Left ventricle myocardium inferior (tissue), 1 donor: ENCODE results near the gene LRMDA. TPM values are rescaled to one million over a fixed set of nuclear protein-coding genes. Genes with fewer than 3 reads are reported as not detected.
"Not testable (repeated sequence)": the region's sequence is repeated elsewhere in the genome, so short reads cannot be mapped to it uniquely, and the experiment has no call there.

Experiments
- DNase-seq: peaks from one replicate; pipeline ENCODE4 v3.0.0-alpha.2; 2020
- H3K27ac ChIP-seq: fragments of 200-600 bp; replicated peaks from 2 replicates; pipeline ENCODE4 v1.8.0; 2021
- H3K27me3 ChIP-seq: fragments of 200-600 bp; 2 replicates; pipeline ENCODE4 v1.8.0; 2021; ENCODE audit warnings: low read depth
- H3K36me3 ChIP-seq: fragments of 200-600 bp; 2 replicates; pipeline ENCODE4 v1.8.0; 2021
- H3K4me1 ChIP-seq: fragments of 200-600 bp; 2 replicates; pipeline ENCODE4 v1.8.0; 2021
- H3K4me3 ChIP-seq: fragments of 200-600 bp; 2 replicates; pipeline ENCODE4 v1.8.0; 2021; ENCODE audit warnings: mild to moderate bottlenecking, moderate library complexity
- H3K9me3 ChIP-seq: fragments of 200-600 bp; replicated peaks from 2 replicates; pipeline ENCODE4 v1.8.0; 2021
- intact Hi-C: fragments of 100-400 bp; cut with micrococcal nuclease; formaldehyde crosslinking; loops from one replicate; pipeline ENCODE4 v1.11.0; 2022
- total RNA-seq: library from RNA; stranded (reverse); fragmentation: NEBNext Ultra II Directional; extraction: Animal tissue kit (Norgen Biotek cat#: 25700); gene quantifications from one replicate; pipeline ENCODE4 v1.2.1, GENCODE V29; 2021
- TF ChIP-seq, protein P1 (sequence below): fragments of 200-600 bp; IDR thresholded peaks from 2 replicates; pipeline ENCODE4 v1.8.0; 2021; ENCODE audit warnings: antibody characterized with exemption, mild to moderate bottlenecking, borderline replicate concordance
- donor health status: DM: no; HTN: yes; CAD: no; lungs with severe emphysema.

Gene LRMDA
- total RNA-seq, 1 donor from 2014 or later: 18.7 TPM

DNA sequence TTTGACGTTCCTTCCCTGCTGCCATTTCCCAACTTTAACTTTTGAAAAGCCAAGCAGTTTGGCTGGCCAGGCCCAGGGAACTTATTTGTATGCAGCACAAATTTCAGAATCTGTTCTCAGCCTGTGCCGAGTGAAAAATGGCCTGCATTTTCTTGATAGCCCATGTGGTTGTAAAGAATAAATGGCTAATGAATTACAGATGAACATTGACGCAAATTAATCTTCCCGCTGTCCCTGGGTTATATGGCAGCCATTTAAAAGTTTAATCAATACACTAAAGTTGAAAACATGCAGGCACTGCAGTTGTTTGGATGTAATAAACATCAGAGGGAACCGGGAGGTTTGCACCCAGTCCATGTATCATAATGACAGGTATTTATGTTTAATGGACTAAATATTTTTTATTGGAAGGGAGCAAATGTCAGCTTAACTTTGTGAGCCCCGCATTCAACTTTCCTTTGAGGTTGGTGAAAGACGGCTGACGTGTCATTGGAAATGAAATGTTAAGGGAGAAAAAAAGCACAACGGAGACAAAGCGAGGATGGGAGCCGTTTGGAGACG lies 1092.4 kb downstream of the LRMDA start:
- no peaks in the 10 kb centered on the region for H3K36me3 ChIP-seq
- intact Hi-C loops: no loop called here
- H3K4me1 ChIP-seq: no peaks in the 10 kb centered on the region
- H3K4me3 ChIP-seq: no peak overlapping the region
- H3K27ac ChIP-seq: no peak overlapping the region
- H3K27me3 ChIP-seq: no peaks in the 10 kb centered on the region
- DNase-seq: no peak
- TF ChIP-seq, protein P1, sequence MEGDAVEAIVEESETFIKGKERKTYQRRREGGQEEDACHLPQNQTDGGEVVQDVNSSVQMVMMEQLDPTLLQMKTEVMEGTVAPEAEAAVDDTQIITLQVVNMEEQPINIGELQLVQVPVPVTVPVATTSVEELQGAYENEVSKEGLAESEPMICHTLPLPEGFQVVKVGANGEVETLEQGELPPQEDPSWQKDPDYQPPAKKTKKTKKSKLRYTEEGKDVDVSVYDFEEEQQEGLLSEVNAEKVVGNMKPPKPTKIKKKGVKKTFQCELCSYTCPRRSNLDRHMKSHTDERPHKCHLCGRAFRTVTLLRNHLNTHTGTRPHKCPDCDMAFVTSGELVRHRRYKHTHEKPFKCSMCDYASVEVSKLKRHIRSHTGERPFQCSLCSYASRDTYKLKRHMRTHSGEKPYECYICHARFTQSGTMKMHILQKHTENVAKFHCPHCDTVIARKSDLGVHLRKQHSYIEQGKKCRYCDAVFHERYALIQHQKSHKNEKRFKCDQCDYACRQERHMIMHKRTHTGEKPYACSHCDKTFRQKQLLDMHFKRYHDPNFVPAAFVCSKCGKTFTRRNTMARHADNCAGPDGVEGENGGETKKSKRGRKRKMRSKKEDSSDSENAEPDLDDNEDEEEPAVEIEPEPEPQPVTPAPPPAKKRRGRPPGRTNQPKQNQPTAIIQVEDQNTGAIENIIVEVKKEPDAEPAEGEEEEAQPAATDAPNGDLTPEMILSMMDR: no peak
- H3K9me3 ChIP-seq: no peaks in the 10 kb centered on the region

DNA sequence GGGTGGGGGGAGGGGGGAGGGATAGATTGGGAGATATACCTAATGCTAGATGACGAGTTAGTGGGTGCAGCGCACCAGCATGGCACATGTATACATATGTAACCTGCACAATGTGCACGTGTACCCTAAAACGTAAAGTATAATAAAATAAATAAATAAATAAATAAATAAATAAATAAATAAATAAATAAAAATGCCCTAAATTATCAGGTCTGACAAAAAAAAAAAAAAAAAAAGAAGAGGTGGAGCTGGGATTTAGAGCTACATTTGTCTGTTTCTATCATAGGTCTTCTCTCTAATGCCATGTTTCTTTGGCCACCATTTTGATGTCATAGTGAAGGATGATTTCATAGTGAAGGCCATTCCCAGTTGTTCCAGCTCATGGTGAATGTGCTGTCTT lies 1095.4 kb downstream of the LRMDA start:
- H3K4me1 ChIP-seq, H3K4me3 ChIP-seq, H3K27me3 ChIP-seq, DNase-seq, intact Hi-C loops, H3K27ac ChIP-seq, H3K9me3 ChIP-seq, H3K36me3 ChIP-seq: not testable (repeated sequence)

DNA sequence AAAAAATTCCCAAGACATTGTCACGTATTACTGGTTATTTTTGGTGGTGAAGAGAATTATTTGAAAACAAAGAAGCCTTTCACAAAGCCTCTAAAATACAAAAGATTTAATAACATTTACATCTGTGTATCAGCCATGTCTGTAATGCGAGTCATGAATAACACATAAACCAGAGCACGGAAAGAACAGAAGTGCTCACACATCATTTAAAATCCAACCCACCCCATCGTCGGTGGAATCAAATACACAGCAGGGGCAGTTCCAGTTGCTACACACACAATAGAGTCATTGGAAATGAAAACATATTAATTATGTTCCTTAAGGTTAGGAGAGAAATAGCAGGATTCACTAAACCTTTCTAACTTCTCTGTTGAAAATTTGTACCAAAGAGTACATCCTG lies 1108.9 kb downstream of the LRMDA start:
- Histone ChIP-seq H3K9me3 (no peaks in the 10 kb centered on the region), H3K27ac (no peak overlapping the region), H3K4me1 (no peaks in the 10 kb centered on the region), H3K27me3 (no peaks in the 10 kb centered on the region), H3K4me3 (no peak overlapping the region), H3K36me3 (no peaks in the 10 kb centered on the region)
- TF ChIP-seq, protein P1: no peak
- intact Hi-C loops: loop anchor here (10.0 kb wide), 2 partner anchors 226 to 444 kb away; no protein-coding TSS in a partner anchor
- no peak for DNase-seq

DNA sequence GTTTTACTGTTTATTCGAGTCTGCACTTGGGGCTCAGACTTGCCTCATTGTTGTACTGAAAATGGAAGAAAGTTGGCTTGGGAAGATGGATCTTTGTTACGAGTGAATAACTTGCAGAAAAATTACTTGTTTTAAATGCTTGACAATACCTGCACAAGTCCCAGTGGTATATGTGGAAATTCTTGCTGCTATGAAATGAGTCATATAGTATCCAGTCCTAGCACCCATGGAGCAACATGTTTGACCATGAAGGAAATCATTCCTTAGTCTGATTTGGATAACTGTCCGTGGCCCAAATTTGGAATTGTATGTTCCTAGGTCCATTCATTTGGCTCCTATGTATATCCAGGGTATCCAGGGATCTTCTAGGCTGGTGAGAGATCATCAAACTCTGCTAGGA lies 1109.4 kb downstream of the LRMDA start:
- Histone ChIP-seq H3K4me1 (no peaks in the 10 kb centered on the region), H3K27ac (no peak overlapping the region), H3K27me3 (no peaks in the 10 kb centered on the region), H3K9me3 (no peaks in the 10 kb centered on the region), H3K36me3 (no peaks in the 10 kb centered on the region), H3K4me3 (no peak overlapping the region)
- TF ChIP-seq, protein P1: no peak
- intact Hi-C loops: loop anchor here (10.0 kb wide), 2 partner anchors 226 to 444 kb away; no protein-coding TSS in a partner anchor
- no peak for DNase-seq

DNA sequence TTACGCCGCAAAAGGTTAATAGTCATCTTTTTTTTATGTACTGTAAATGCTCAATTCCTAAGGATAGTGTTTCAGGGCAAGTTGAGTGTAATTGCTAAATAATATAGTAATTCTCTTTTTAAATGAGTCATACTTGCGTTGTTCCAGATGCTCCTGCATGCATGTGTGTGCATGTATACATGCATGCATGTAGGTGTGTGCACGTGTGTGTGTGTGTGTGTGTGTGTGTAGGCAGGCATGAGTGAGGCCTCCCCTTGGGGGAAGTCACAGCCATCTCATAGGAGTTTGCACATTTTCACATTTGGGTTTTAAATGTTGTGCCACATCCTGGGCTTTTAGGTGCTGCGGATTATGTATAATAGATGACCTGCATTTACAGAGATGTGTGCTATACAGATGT lies 1110.4 kb downstream of the LRMDA start:
- Histone ChIP-seq H3K36me3 (no peaks in the 10 kb centered on the region), H3K27ac (no peak overlapping the region), H3K4me3 (no peak overlapping the region), H3K4me1 (peaks cover 1% of the 10 kb centered on the region), H3K27me3 (no peaks in the 10 kb centered on the region), H3K9me3 (no peaks in the 10 kb centered on the region)
- TF ChIP-seq, protein P1: no peak
- intact Hi-C loops: loop anchor here (10.0 kb wide), 2 partner anchors 227 to 443 kb away; no protein-coding TSS in a partner anchor
- no peak for DNase-seq

DNA sequence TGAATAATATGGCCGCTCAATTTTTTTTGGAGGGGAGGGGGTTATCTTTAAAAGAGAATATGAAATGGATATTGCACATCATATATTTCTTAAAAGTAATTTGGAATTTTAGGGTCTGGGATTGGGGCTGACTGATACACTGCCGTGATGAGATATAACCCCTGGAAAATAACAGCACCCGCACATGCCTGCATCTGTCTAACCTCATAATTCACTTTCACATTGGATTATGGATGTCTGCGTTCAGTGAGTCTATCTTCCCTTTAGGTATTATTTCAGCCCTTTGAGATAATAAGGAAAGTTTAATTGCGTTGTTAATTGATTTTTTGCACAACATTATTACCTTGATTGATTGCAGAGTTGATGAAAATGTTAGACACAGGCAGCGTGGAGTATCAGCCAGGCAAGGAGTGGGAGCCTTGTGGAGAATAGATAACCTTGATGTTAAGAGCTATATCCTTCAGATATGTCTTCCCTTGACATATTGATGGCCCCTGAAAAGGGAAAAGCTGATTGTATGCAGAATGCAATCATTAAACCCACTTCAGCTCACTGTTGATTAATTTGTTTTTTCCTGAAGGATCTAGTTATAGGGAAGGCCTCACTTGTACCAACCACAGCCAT lies 1111.0 kb downstream of the LRMDA start:
- Histone ChIP-seq H3K9me3 (no peaks in the 10 kb centered on the region), H3K4me1 (peaks cover 7% of the 10 kb centered on the region), H3K27ac (no peak overlapping the region), H3K4me3 (no peak overlapping the region), H3K36me3 (no peaks in the 10 kb centered on the region), H3K27me3 (no peaks in the 10 kb centered on the region)
- DNase-seq: no peak
- TF ChIP-seq, protein P1: no peak
- intact Hi-C loops: loop anchor here (10.0 kb wide), 2 partner anchors 228 to 442 kb away; no protein-coding TSS in a partner anchor
